CD4-positive, alpha-beta memory T cell (primary cell): ENCODE results near the gene RALGAPA1. TPM values are rescaled to one million over a fixed set of nuclear protein-coding genes. Genes with fewer than 3 reads are reported as not detected.

Experiments used
- CTCF ChIA-PET: fragments of 350-600 bp; sonication (Branson Sonifier 250); formaldehyde crosslinking; loops from one replicate; lab custom pipeline; 2021; ENCODE audit warnings: inconsistent platforms; ENCODE audit not compliant: partially characterized antibody; lab: Charles Lee
- POLR2A ChIA-PET: fragments of 350-600 bp; sonication (Branson Sonifier 250); formaldehyde crosslinking; loops from one replicate; lab custom pipeline; 2021; ENCODE audit not compliant: partially characterized antibody; lab: Charles Lee
- DNase-seq, 5 donors: peaks; one replicate each; pipeline versions ENCODE4 v3.0.0 to v3.0.0-alpha.2; 2020 to 2022; ENCODE audit warnings: mixed read lengths in 1 of 5
- H3K27ac ChIP-seq: one replicate; pipeline ENCODE4 v1.7.0; 2013; ENCODE audit warnings: low read depth, low read length
- H3K27me3 ChIP-seq: 2 replicates; pipeline ENCODE4 v1.7.0; 2013; ENCODE audit warnings: mild to moderate bottlenecking, low read length, moderate library complexity; ENCODE audit not compliant: insufficient read depth
- H3K36me3 ChIP-seq: 2 replicates; pipeline ENCODE4 v1.7.0; 2013; ENCODE audit warnings: mild to moderate bottlenecking, low read length, moderate library complexity; ENCODE audit not compliant: insufficient read depth
- H3K4me1 ChIP-seq: 2 replicates; pipeline ENCODE4 v1.7.0; 2013; ENCODE audit warnings: mild to moderate bottlenecking, low read length, moderate library complexity; ENCODE audit not compliant: insufficient read depth
- H3K4me3 ChIP-seq, 2 donors: one replicate each; pipeline ENCODE4 v1.7.0; 2013; ENCODE audit warnings: low read length in 2 of 2, mild to moderate bottlenecking in 1 of 2
- H3K9me3 ChIP-seq, 2 donors: one replicate each; pipeline ENCODE4 v1.7.0; 2013; ENCODE audit warnings: low read length in 2 of 2, control low read depth in 1 of 2; ENCODE audit not compliant: control insufficient read depth in 1 of 2
- H3K27ac Mint-ChIP-seq, 7 donors: one replicate each; pipeline ENCODE4 v1.8.0; 2020 to 2021; ENCODE audit warnings: mixed read lengths in 7 of 7, mild to moderate bottlenecking in 6 of 7, inconsistent platforms in 3 of 7, moderate library complexity in 3 of 7
- H3K27me3 Mint-ChIP-seq, 2 donors: one replicate each; pipeline ENCODE4 v1.8.0; 2020 to 2021; ENCODE audit warnings: mixed read lengths in 2 of 2
- H3K36me3 Mint-ChIP-seq, 2 donors: one replicate each; pipeline ENCODE4 v1.8.0; 2020 to 2021; ENCODE audit warnings: mixed read lengths in 2 of 2, inconsistent platforms in 1 of 2, mild to moderate bottlenecking in 1 of 2
- H3K4me1 Mint-ChIP-seq, 4 donors: one replicate each; pipeline ENCODE4 v1.8.0; 2020 to 2021; ENCODE audit warnings: mixed read lengths in 4 of 4, mild to moderate bottlenecking in 1 of 4
- H3K4me3 Mint-ChIP-seq, 8 donors: one replicate each; pipeline ENCODE4 v1.8.0; 2020 to 2021; ENCODE audit warnings: mixed read lengths in 8 of 8, mild to moderate bottlenecking in 7 of 8, moderate library complexity in 6 of 8, inconsistent platforms in 3 of 8
- H3K9me3 Mint-ChIP-seq, 8 donors: one replicate each; pipeline ENCODE4 v1.8.0; 2020 to 2021; ENCODE audit warnings: mixed read lengths in 8 of 8, mild to moderate bottlenecking in 5 of 8, inconsistent platforms in 3 of 8, moderate library complexity in 1 of 8
- intact Hi-C: fragments of 100-400 bp; cut with micrococcal nuclease; formaldehyde crosslinking; loops from one replicate; pipeline ENCODE4 v1.15.1; 2023
- polyA plus RNA-seq, 2 donors: library from polyadenylated mRNA; unstranded; fragments of 300-500 nt; fragmentation: Illumina TruSeq; gene quantifications; one replicate each; pipeline ENCODE4 v1.2.3, GENCODE V29; 2021
- total RNA-seq, 2 experiments: library from RNA; stranded (reverse); gene quantifications; one replicate each; pipeline ENCODE4 v1.2.3, GENCODE V29; 2021

RALGAPA1 gene
- total and polyA plus RNA-seq, 4 experiments from 2014 or later: 15.1 to 66.0 (median 42.9) TPM

DNA sequence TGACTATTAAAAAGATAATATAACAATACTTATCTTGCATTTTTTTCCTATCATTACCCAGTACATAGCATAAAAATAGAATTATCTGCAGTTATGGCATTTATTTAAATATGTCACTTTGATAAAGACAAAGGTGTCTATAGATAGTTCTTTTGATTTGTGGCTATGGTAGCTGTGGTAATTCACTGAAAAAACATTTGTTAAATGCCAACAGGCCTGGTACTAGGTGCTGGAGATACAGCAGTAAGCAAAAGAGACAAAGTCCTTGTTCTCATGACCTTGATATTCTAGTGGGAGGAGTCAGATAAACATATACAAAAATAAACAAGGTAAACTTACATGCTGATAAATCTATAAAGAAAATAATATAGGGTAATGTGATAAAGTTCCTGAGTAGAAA is 230.5 kb downstream of the RALGAPA1 start:
- Mint-ChIP-seq H3K27ac (no peak overlapping the region), H3K9me3 (no peaks in the 10 kb centered on the region), H3K4me1 (peaks cover 0 to 5% (median 3%) of the 10 kb centered on the region in 4 donors), H3K36me3 (peaks cover 21 to 31% of the 10 kb centered on the region in 2 donors), H3K27me3 (no peaks in the 10 kb centered on the region), H3K4me3 (no peak overlapping the region)
- ChIA-PET POLR2A (no interaction called here), CTCF (no interaction called here)
- no peaks in the 10 kb centered on the region for H3K9me3 ChIP-seq
- no peaks in the 10 kb centered on the region for H3K36me3 ChIP-seq
- no peaks in the 10 kb centered on the region for H3K4me1 ChIP-seq
- intact Hi-C loops: no loop called here
- H3K27ac ChIP-seq: no peak overlapping the region
- no peak overlapping the region for H3K4me3 ChIP-seq
- no peak for DNase-seq
- no peaks in the 10 kb centered on the region for H3K27me3 ChIP-seq

DNA sequence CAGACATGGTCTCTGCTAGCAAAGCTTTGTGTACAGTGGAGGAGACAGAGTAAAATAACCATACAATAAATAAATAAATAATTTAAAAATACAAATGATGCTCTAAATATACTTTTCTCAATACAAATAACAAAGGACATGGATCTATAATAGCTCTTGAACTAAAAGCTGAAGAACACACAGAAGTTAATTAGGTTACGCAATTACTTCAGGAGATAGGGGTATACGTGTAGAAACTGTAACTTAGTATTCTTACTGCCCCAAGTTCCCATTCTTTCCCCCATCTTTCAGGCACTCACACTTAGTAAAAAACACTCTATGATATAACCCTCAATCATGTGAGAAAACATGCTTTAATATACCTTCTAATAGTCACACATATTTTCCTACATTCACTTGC is 231.0 kb downstream of the RALGAPA1 start:
- ChIA-PET POLR2A (no interaction called here), CTCF (no interaction called here)
- H3K9me3 Mint-ChIP-seq: no peaks in the 10 kb centered on the region
- no peaks in the 10 kb centered on the region for H3K27me3 Mint-ChIP-seq
- Histone ChIP-seq H3K27ac (no peak overlapping the region), H3K36me3 (no peaks in the 10 kb centered on the region), H3K4me3 (no peak overlapping the region), H3K4me1 (no peaks in the 10 kb centered on the region), H3K9me3 (no peaks in the 10 kb centered on the region), H3K27me3 (no peaks in the 10 kb centered on the region)
- intact Hi-C loops: no loop called here
- H3K27ac Mint-ChIP-seq: no peak overlapping the region
- peaks cover 0 to 5% (median 1%) of the 10 kb centered on the region in 4 donors for H3K4me1 Mint-ChIP-seq
- peaks cover 16 to 29% of the 10 kb centered on the region in 2 donors for H3K36me3 Mint-ChIP-seq
- DNase-seq: no peak
- no peak overlapping the region for H3K4me3 Mint-ChIP-seq

DNA sequence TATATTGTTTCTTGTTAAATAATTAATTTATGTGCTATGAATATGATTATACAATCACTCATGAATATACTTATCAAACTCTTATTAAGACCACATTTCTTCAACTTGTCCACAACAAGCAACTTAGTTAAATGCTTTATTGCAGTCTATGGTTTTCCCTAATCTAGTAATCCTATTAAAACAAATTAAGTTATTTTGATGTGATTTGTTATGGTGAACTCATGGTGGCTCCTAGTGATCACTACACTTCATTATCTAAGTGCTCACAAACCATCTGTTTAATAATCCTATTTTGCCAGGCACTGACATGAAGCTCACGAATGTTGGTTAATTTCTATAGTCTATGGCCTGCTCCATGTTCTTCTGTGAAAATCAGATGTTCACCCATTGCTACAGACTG is 232.2 kb downstream of the RALGAPA1 start:
- CTCF ChIA-PET: no interaction called here
- Mint-ChIP-seq H3K4me3 (no peak overlapping the region), H3K27ac (no peak overlapping the region), H3K9me3 (no peaks in the 10 kb centered on the region), H3K4me1 (peaks cover 0 to 5% (median under 1%) of the 10 kb centered on the region in 4 donors), H3K36me3 (peaks cover 21 to 25% of the 10 kb centered on the region in 2 donors), H3K27me3 (no peaks in the 10 kb centered on the region)
- H3K36me3 ChIP-seq: no peaks in the 10 kb centered on the region
- no peak overlapping the region for H3K27ac ChIP-seq
- no peaks in the 10 kb centered on the region for H3K27me3 ChIP-seq
- H3K4me1 ChIP-seq: no peaks in the 10 kb centered on the region
- POLR2A ChIA-PET: no interaction called here
- intact Hi-C loops: no loop called here
- no peak for DNase-seq
- no peaks in the 10 kb centered on the region for H3K9me3 ChIP-seq
- H3K4me3 ChIP-seq: no peak overlapping the region

DNA sequence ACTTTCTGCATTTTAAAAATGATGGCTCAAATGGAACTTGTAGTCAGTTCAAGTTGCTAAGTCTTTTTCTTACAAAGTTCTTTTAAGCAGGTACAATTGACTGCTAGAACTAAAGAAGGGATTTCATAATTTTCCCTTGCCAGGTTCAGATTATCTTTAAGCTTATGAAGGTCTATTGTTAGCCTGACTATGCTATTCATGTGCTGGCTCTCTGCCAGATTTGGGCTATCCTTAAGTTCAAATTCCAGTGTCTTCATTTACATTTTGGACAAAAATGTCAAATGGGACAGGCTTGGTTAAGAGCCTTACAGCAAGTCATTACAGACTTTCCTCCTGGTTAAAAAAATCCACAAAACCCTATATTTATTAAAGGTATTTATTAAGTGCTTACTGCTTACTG is 232.8 kb downstream of the RALGAPA1 start:
- H3K9me3 Mint-ChIP-seq: no peaks in the 10 kb centered on the region
- H3K9me3 ChIP-seq: no peaks in the 10 kb centered on the region
- CTCF ChIA-PET: no interaction called here
- H3K27ac ChIP-seq: no peak overlapping the region
- no peaks in the 10 kb centered on the region for H3K36me3 ChIP-seq
- no peak for DNase-seq
- peaks cover 23 to 24% of the 10 kb centered on the region in 2 donors for H3K36me3 Mint-ChIP-seq
- H3K4me1 ChIP-seq: no peaks in the 10 kb centered on the region
- POLR2A ChIA-PET: no interaction called here
- H3K27me3 ChIP-seq: no peaks in the 10 kb centered on the region
- H3K4me3 Mint-ChIP-seq: no peak overlapping the region
- H3K4me3 ChIP-seq: no peak overlapping the region
- H3K27ac Mint-ChIP-seq: no peak overlapping the region
- intact Hi-C loops: no loop called here
- peaks cover 0 to 5% (median 0%) of the 10 kb centered on the region in 4 donors for H3K4me1 Mint-ChIP-seq
- no peaks in the 10 kb centered on the region for H3K27me3 Mint-ChIP-seq

DNA sequence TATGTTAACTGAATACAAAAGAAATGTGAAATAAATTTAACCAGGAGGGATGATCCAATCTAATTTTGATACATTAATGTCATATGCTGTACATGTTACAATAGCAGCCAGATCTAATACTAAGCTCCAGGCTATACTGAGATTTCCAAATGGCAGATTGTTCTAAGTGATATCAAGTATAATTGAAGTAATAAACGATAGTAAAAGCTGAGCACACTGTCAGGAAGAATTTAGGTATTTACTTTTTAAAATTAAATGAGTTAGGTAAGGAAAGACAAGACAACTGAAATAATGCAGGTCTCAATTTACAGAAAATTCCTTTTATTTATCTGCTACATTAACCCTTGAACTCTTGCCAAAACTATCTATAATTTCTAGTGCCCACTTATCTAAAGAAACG is 235.2 kb downstream of the RALGAPA1 start:
- H3K36me3 Mint-ChIP-seq: peaks cover 26 to 37% of the 10 kb centered on the region in 2 donors
- Histone ChIP-seq H3K36me3 (no peaks in the 10 kb centered on the region), H3K27me3 (no peaks in the 10 kb centered on the region), H3K27ac (no peak overlapping the region), H3K4me1 (no peaks in the 10 kb centered on the region), H3K4me3 (no peak overlapping the region), H3K9me3 (no peaks in the 10 kb centered on the region)
- peaks cover 0 to 4% (median 0%) of the 10 kb centered on the region in 4 donors for H3K4me1 Mint-ChIP-seq
- intact Hi-C loops: no loop called here
- H3K27me3 Mint-ChIP-seq: no peaks in the 10 kb centered on the region
- H3K27ac Mint-ChIP-seq: no peak overlapping the region
- H3K4me3 Mint-ChIP-seq: no peak overlapping the region
- DNase-seq: no peak
- CTCF ChIA-PET: no interaction called here
- no peaks in the 10 kb centered on the region for H3K9me3 Mint-ChIP-seq
- POLR2A ChIA-PET: no interaction called here

DNA sequence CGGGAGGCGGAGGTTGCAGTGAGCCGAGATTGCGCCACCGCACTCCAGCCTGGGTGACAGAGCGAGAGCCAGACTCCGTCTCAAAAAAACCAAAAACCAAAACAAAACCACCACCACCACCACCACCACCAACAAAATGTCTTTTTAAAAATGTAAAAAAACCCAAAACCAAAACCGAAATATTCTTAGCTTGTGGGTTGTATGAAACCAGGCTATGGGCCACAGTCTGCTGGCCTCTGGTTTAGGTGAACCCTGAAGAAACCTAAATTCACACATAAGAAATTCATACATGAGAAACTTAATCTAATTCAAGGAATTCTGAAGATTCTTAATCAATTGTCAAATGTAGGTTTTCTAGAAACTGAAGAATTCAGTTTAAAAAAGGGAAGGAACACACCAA is 237.5 kb downstream of the RALGAPA1 start:
- no peak for DNase-seq
- Histone ChIP-seq H3K9me3 (no peaks in the 10 kb centered on the region), H3K4me3 (no peak overlapping the region), H3K36me3 (no peaks in the 10 kb centered on the region), H3K4me1 (no peaks in the 10 kb centered on the region), H3K27me3 (no peaks in the 10 kb centered on the region), H3K27ac (no peak overlapping the region)
- ChIA-PET POLR2A (no interaction called here), CTCF (no interaction called here)
- Mint-ChIP-seq H3K27me3 (no peaks in the 10 kb centered on the region), H3K9me3 (no peaks in the 10 kb centered on the region), H3K36me3 (peaks cover 35 to 40% of the 10 kb centered on the region in 2 donors), H3K4me1 (peaks cover 0 to 4% (median 0%) of the 10 kb centered on the region in 4 donors), H3K4me3 (no peak overlapping the region), H3K27ac (no peak overlapping the region)
- intact Hi-C loops: no loop called here

DNA sequence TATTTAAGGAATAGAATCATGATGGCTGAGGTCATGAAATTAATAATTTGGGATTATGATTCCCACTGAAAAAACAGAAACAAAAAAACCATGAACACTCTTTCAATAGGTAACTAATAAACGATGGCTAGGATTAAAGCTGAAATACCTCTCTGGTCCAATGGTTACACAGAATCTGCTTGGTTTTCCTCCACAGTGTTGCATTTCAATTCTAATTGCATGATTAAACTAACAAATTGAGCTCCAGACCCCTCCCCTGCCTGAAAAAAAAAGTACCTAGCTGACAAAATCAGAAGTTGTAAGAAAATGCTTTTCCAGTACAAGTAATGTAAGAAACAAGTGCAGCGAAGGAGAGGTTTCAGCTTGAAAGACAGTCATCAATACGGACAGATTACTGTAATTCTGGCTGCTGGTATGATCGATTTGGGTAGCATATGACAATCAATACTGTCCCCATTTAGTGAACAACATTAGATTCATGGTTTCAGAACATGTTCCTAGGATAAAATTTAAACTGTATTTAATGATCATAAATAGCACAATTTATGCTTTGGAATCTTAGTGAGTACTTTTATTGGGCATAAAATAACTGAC is 243.1 kb downstream of the RALGAPA1 start:
- Mint-ChIP-seq H3K27me3 (no peaks in the 10 kb centered on the region), H3K4me1 (peaks cover 0 to 4% (median 0%) of the 10 kb centered on the region in 4 donors), H3K9me3 (no peaks in the 10 kb centered on the region), H3K36me3 (peaks cover 33 to 53% of the 10 kb centered on the region in 2 donors), H3K4me3 (no peak overlapping the region), H3K27ac (no peak overlapping the region)
- no peak overlapping the region for H3K27ac ChIP-seq
- no peak overlapping the region for H3K4me3 ChIP-seq
- H3K27me3 ChIP-seq: no peaks in the 10 kb centered on the region
- ChIA-PET POLR2A (no interaction called here), CTCF (no interaction called here)
- H3K9me3 ChIP-seq: no peaks in the 10 kb centered on the region
- intact Hi-C loops: no loop called here
- H3K4me1 ChIP-seq: no peaks in the 10 kb centered on the region
- no peak for DNase-seq
- H3K36me3 ChIP-seq: no peaks in the 10 kb centered on the region
